ENCODE data around the gene LARGE1.

- TF ChIP-seq, protein P1, sequence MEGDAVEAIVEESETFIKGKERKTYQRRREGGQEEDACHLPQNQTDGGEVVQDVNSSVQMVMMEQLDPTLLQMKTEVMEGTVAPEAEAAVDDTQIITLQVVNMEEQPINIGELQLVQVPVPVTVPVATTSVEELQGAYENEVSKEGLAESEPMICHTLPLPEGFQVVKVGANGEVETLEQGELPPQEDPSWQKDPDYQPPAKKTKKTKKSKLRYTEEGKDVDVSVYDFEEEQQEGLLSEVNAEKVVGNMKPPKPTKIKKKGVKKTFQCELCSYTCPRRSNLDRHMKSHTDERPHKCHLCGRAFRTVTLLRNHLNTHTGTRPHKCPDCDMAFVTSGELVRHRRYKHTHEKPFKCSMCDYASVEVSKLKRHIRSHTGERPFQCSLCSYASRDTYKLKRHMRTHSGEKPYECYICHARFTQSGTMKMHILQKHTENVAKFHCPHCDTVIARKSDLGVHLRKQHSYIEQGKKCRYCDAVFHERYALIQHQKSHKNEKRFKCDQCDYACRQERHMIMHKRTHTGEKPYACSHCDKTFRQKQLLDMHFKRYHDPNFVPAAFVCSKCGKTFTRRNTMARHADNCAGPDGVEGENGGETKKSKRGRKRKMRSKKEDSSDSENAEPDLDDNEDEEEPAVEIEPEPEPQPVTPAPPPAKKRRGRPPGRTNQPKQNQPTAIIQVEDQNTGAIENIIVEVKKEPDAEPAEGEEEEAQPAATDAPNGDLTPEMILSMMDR (IDR thresholded peaks at IDR 0.05), result no peak
- TF ChIP-seq POLR2A (IDR thresholded peaks at IDR 0.05), result no peak
These were observed 1.5 kb downstream of the LARGE1 start for GRCh38 chr22:33918676-33919365.

All from body of pancreas (tissue), 4 donors.